Activated B cell treated with CpG ODN at 0.5 μM for 24 hours (primary cell): Measurements from ENCODE around the gene SELENOI. TPM values are rescaled to one million over a fixed set of nuclear protein-coding genes. Genes with fewer than 3 reads are reported as not detected.

ENCODE experiments used
- ATAC-seq: fragments of 200-7000 bp; cut with Tn5 transposase; one replicate; pipeline ENCODE4 v1.10.0; 2021; ENCODE audit warnings: low read depth, mild to moderate bottlenecking, moderate library complexity
- CTCF ChIA-PET: fragments of 350-600 bp; sonication (Branson Sonifier 250); formaldehyde crosslinking; loops from one replicate; lab custom pipeline; 2021; ENCODE audit warnings: antibody characterized with exemption; lab: Charles Lee
- POLR2A ChIA-PET: fragments of 350-600 bp; sonication (Branson Sonifier 250); formaldehyde crosslinking; loops from one replicate; lab custom pipeline; 2021; ENCODE audit warnings: antibody characterized with exemption; lab: Charles Lee
- DNase-seq: peaks from one replicate; pipeline ENCODE4 v3.0.0; 2022
- H3K27ac Mint-ChIP-seq: one replicate; pipeline ENCODE4 v1.8.0; 2020; ENCODE audit warnings: mixed read lengths
- H3K27me3 Mint-ChIP-seq: one replicate; pipeline ENCODE4 v1.8.0; 2021; ENCODE audit warnings: mixed read lengths
- H3K36me3 Mint-ChIP-seq: one replicate; pipeline ENCODE4 v1.8.0; 2021; ENCODE audit warnings: low read depth, mixed read lengths
- H3K4me1 Mint-ChIP-seq: one replicate; pipeline ENCODE4 v1.8.0; 2021; ENCODE audit warnings: mixed read lengths
- H3K4me3 Mint-ChIP-seq: one replicate; pipeline ENCODE4 v1.8.0; 2020; ENCODE audit warnings: mild to moderate bottlenecking, mixed read lengths
- H3K9me3 Mint-ChIP-seq: one replicate; pipeline ENCODE4 v1.8.0; 2020; ENCODE audit warnings: mixed read lengths
- intact Hi-C: fragments of 100-400 bp; cut with micrococcal nuclease; formaldehyde crosslinking; loops from one replicate; pipeline ENCODE4 v1.15.1; 2024
- total RNA-seq: library from RNA; stranded (reverse); gene quantifications from 2 replicates; pipeline ENCODE4 v1.2.3, GENCODE V29; 2022
- TF ChIP-seq, protein P1 (sequence below): fragments of 200-600 bp; IDR thresholded peaks from one replicate; pipeline ENCODE4 v1.8.0; 2022; ENCODE audit warnings: antibody characterized with exemption, mild to moderate bottlenecking

The SELENOI gene
- total RNA-seq, 1 donor from 2014 or later, result 21.1 TPM

DNA sequence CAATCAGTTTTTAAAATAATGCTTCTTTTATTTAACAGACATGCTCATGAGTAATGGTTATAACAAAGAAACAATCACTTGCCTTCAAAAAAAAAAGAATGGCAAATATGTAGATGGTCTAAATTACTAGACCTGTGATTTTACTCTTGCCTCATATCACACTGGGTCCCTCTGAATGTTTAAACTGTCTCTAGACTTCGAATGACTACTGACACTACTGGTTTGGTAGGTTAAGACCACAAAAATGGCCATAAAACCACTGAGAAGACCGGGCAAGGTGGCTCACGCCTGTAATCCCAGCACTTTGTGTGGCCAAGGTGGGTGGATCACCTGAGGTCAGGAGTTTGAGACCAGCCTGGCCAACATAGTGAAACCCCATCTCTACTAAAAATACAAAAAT lies 5.1 kb upstream of the SELENOI start:
- no peaks in the 10 kb centered on the region for H3K27me3 Mint-ChIP-seq
- TF ChIP-seq, protein P1, sequence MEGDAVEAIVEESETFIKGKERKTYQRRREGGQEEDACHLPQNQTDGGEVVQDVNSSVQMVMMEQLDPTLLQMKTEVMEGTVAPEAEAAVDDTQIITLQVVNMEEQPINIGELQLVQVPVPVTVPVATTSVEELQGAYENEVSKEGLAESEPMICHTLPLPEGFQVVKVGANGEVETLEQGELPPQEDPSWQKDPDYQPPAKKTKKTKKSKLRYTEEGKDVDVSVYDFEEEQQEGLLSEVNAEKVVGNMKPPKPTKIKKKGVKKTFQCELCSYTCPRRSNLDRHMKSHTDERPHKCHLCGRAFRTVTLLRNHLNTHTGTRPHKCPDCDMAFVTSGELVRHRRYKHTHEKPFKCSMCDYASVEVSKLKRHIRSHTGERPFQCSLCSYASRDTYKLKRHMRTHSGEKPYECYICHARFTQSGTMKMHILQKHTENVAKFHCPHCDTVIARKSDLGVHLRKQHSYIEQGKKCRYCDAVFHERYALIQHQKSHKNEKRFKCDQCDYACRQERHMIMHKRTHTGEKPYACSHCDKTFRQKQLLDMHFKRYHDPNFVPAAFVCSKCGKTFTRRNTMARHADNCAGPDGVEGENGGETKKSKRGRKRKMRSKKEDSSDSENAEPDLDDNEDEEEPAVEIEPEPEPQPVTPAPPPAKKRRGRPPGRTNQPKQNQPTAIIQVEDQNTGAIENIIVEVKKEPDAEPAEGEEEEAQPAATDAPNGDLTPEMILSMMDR, result no peak
- H3K4me1 Mint-ChIP-seq, result peaks cover 15% of the 10 kb centered on the region
- ChIA-PET CTCF (no interaction called here), POLR2A (no interaction called here)
- H3K9me3 Mint-ChIP-seq, result no peaks in the 10 kb centered on the region
- DNase-seq (no peak), ATAC-seq (no peak)
- H3K4me3 Mint-ChIP-seq, result no peak overlapping the region
- intact Hi-C loops, result loop anchor here (10.0 kb wide), 3 partner anchors 444 to 1554 kb away; partner anchors contain the start of genes BABAM2, CENPA, DTNB and RBKS
- H3K36me3 Mint-ChIP-seq, result peaks cover 6% of the 10 kb centered on the region
- no peak overlapping the region for H3K27ac Mint-ChIP-seq

DNA sequence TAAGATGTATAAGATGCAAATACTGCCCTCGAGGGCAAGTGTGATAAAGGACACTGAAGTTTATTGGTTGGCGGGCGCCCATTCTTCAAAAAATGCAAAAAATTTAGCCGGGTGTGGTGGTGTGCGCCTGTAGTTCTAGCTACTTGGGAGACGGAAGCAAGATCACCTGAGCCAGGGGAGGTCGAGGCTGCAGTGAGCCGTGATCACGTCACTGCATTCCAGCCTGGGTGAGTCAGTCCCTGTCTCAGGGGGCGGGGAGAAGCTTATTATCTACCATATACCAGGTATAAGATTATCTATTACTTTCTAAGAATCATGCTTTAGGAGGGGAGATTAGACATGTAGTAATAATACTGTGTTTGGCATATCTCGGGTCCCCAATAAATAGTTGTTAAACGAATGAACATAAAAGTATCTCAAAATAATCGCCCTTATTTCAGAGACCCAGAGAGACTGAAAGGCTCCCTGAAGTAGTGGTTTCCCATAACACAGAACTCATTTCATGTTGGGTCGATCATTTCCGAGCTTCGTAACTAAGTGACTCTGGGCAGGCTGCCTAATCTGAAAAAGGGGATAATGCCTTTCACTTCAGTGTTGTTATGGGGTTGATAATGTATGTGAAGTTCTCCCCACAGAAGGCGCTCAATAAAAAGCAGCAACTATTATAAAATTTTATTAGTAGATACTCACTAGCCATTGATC lies 1.2 kb upstream of the SELENOI start:
- DNase-seq, result no peak
- H3K36me3 Mint-ChIP-seq, result peaks cover 14% of the 10 kb centered on the region
- no peaks in the 10 kb centered on the region for H3K27me3 Mint-ChIP-seq
- TF ChIP-seq, protein P1, result no peak
- H3K4me1 Mint-ChIP-seq, result peaks cover 38% of the 10 kb centered on the region
- CTCF ChIA-PET, result interaction anchor here (1.7 kb wide), 1 partner anchor 13 kb away, joined by 6 read pairs; no protein-coding TSS in a partner anchor
- peak overlapping the region; percentile 95 for H3K4me3 Mint-ChIP-seq
- POLR2A ChIA-PET, result interaction anchor here (0.5 to 3.1 kb wide), 7 partner anchors 45 to 466 kb away, joined by 3 to 25 read pairs (median 6); partner anchors contain the start of genes ASXL2, HADHA, HADHB and RAB10
- no peak for ATAC-seq
- peak overlapping the region; percentile 95 for H3K27ac Mint-ChIP-seq
- no peaks in the 10 kb centered on the region for H3K9me3 Mint-ChIP-seq
- intact Hi-C loops, result loop anchor here (1.0 to 10.0 kb wide), 10 partner anchors 45 to 1552 kb away; partner anchors contain the start of genes AGBL5, BABAM2, CENPA and CENPO

DNA sequence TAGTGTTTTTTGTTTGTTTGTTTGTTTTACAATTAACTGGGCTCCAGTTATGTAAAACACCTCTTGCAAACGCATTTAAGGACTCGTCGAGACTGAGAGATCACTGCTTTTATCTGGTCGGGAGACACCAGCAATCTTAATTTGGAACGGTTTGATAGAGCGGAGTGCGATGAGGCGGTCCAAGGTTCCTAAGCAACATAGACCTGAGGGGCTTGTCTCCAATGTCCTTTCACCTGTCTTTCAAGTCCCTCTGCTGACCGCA lies 729 bp upstream of the SELENOI start:
- CTCF ChIA-PET, result interaction anchor here (1.7 kb wide), 1 partner anchor 14 kb away, joined by 6 read pairs; no protein-coding TSS in a partner anchor
- H3K36me3 Mint-ChIP-seq, result peaks cover 14% of the 10 kb centered on the region
- ATAC-seq (no peak), DNase-seq (no peak)
- intact Hi-C loops, result loop anchor here (1.0 to 10.0 kb wide), 10 partner anchors 46 to 1553 kb away; partner anchors contain the start of genes AGBL5, BABAM2, CENPA and CENPO
- H3K4me3 Mint-ChIP-seq, result peak overlapping the region; percentile 95
- no peaks in the 10 kb centered on the region for H3K9me3 Mint-ChIP-seq
- POLR2A ChIA-PET, result interaction anchor here (0.5 to 3.1 kb wide), 8 partner anchors 10 to 474 kb away, joined by 3 to 25 read pairs (median 6); partner anchors contain the start of genes ASXL2, HADHA, HADHB and RAB10
- peaks cover 38% of the 10 kb centered on the region for H3K4me1 Mint-ChIP-seq
- TF ChIP-seq, protein P1, result no peak
- H3K27me3 Mint-ChIP-seq, result no peaks in the 10 kb centered on the region
- H3K27ac Mint-ChIP-seq, result peak overlapping the region; percentile 95

DNA sequence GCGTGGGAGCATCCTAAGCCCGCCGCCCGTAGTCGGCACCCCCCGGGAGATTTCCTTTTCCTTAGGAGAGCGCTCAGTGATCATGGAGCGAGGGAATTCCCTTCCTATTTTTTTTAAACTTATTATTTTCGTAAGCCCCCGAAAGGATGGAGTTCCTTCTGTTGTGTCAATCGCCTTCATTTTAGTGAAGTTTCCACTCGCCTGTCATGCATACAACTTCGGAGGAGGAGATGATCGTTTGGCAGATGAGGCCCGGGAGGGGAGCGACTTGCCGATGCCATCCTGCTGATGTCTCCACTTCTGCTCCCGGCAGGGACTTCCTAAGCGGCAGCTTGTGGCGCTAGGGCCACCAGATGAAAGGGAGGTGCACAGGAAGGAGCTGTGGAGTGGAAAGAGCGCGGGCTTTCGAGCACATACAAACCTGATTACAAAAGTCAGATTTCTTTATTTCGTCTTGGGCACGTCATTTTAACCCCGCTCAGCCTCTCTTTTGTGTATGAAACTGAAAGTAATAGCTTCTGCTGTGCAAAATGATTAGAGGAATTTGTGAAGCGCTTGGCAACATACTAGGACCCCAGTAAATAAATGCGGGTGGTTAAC lies 611 bp downstream of the SELENOI start, which contains the start of gene ADGRF3:
Gene ADGRF3 (minus strand): TSS at position 336 of the 600 bp plus-strand sequence. CDS start 555 bp downstream, outside the sequence.
- intact Hi-C loops, result loop anchor here (1.0 to 10.0 kb wide), 9 partner anchors 16 to 1554 kb away; partner anchors contain the start of genes AGBL5, BABAM2, CENPA and CENPO
- DNase-seq, result peak; percentile 46
- ChIA-PET CTCF (interaction anchor here (1.0 to 1.7 kb wide), 2 partner anchors 15 to 355 kb away, joined by 3 to 6 read pairs; no protein-coding TSS in a partner anchor), POLR2A (interaction anchor here (0.9 to 3.1 kb wide), 6 partner anchors 47 to 1543 kb away, joined by 3 to 25 read pairs (median 8); partner anchors contain the start of genes BABAM2, HADHA, HADHB and RBKS)
- H3K4me3 Mint-ChIP-seq, result peak within 1 kb of the TSS; percentile 95
- peak within 1 kb of the TSS; percentile 95 for H3K27ac Mint-ChIP-seq
- H3K36me3 Mint-ChIP-seq, result peaks cover 14% of the 10 kb centered on the region
- no peaks in the 10 kb centered on the region for H3K9me3 Mint-ChIP-seq
- ATAC-seq, result peak; percentile 3
- peaks cover 42% of the 10 kb centered on the region for H3K4me1 Mint-ChIP-seq
- TF ChIP-seq, protein P1, result no peak
- no peaks in the 10 kb centered on the region for H3K27me3 Mint-ChIP-seq
